Skeletal muscle tissue (tissue), 5 donors: Measurements from ENCODE around the gene DPF3. TPM values are rescaled to one million over a fixed set of nuclear protein-coding genes. Genes with fewer than 3 reads are reported as not detected.

ENCODE experiments used
- H3K27ac ChIP-seq: one replicate; pipeline ENCODE4 v1.7.0; 2013; ENCODE audit warnings: mild to moderate bottlenecking, low read depth, low read length, inconsistent platforms
- H3K27me3 ChIP-seq, 3 donors: one replicate each; pipeline ENCODE4 v1.7.0; 2013; ENCODE audit warnings: low read length in 3 of 3; ENCODE audit not compliant: control insufficient read depth in 3 of 3, insufficient read depth in 3 of 3
- H3K36me3 ChIP-seq, 3 donors: one replicate each; pipeline ENCODE4 v1.7.0; 2013; ENCODE audit warnings: low read length in 3 of 3; ENCODE audit not compliant: control insufficient read depth in 3 of 3, insufficient read depth in 3 of 3
- H3K4me1 ChIP-seq, 3 donors: one replicate each; pipeline ENCODE4 v1.7.0; 2013; ENCODE audit warnings: low read length in 3 of 3, mild to moderate bottlenecking in 3 of 3; ENCODE audit not compliant: control insufficient read depth in 3 of 3, insufficient read depth in 3 of 3
- H3K4me3 ChIP-seq, 3 donors: one replicate each; pipeline ENCODE4 v1.7.0; 2013; ENCODE audit warnings: low read length in 3 of 3
- H3K9ac ChIP-seq, 3 donors: one replicate each; pipeline ENCODE4 v1.7.0; 2013; ENCODE audit warnings: low read length in 3 of 3, mild to moderate bottlenecking in 3 of 3, moderate library complexity in 2 of 3, low read depth in 1 of 3
- H3K9me3 ChIP-seq, 3 donors: one replicate each; pipeline ENCODE4 v1.7.0; 2013; ENCODE audit warnings: low read length in 3 of 3; ENCODE audit not compliant: control insufficient read depth in 3 of 3
- small RNA-seq: library from RNA; depleted of rRNA; stranded (forward); fragments of <200 nt; gene quantifications from one replicate; pipeline ENCODE3, GENCODE V24; 2014
- total RNA-seq: library from RNA; depleted of rRNA; stranded (reverse); fragments of >200 nt; gene quantifications from one replicate; pipeline ENCODE4 v1.2.3, GENCODE V29; 2014
- donor health status: Osteomylitis.

The DPF3 gene
- total RNA-seq, 1 donor from 2014 or later = 1.6 TPM

DNA sequence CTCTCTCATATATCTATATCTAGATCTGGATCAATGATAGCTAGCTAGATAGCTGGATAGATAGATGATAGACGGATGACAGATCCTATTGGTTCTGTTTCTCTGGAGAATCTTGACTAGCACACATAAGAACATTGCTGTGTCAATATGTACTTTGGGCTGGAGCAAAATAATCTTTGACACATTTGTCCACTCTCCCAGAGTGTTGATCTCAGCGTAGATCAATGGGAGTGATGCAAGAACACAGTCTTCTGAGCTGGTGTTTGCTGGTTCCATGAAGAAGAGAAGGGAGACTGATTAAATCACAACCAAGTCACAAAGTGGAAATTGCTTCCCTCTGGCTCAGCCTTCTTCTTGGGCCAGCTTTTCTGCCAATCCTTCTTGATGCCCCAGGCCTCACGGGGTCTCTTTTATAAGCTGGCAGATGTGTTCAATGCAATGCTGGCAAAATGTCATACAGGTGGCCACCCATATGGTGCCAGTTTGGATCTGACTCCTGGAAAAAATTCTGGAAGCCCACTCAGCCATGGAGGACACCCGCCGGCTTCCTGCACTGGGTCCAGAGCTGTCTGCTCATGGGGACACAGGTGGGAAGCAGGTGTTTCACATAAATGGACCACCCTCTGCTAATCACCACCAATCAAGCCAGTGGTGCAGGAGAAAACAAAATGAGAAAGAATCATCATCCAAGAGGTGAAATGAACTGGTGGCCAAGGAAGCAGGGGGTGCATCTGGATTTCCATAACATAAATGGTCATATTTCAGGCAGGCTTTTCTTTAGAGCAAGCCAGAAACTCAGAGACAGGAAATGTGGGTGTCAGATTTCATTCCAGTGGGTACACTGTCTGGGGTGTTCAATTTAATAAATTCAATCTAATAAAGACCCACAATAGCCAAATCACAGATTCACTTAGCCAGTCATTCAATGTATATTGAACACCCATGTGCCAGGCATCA lies 310.3 kb downstream of the DPF3 start:
- no peak overlapping the region for H3K27ac ChIP-seq
- no peaks in the 10 kb centered on the region for H3K9me3 ChIP-seq
- H3K4me3 ChIP-seq = no peak overlapping the region
- H3K4me1 ChIP-seq = no peaks in the 10 kb centered on the region
- no peak overlapping the region for H3K9ac ChIP-seq
- H3K27me3 ChIP-seq = no peaks in the 10 kb centered on the region
- no peaks in the 10 kb centered on the region for H3K36me3 ChIP-seq

DNA sequence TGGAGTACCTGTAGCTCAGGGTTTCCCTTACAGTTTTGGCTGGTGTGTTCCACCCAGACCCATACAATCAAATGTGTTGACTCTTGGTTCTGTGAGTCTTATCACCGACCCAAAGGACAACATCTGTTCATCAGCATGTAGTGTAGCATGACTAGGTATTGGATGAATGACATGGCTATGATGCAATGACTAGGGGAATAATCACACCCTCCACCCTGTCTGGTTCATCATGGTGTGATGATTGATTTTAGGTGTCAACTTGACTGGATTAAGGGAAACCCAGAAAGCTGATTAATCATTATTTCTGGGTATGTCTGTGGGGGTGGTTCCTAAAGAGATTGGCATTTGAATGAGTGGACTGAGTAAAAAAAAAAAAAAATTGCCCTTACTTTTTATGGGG lies 311.3 kb downstream of the DPF3 start:
- Histone ChIP-seq H3K27me3 (no peaks in the 10 kb centered on the region), H3K36me3 (no peaks in the 10 kb centered on the region), H3K4me1 (no peaks in the 10 kb centered on the region), H3K4me3 (no peak overlapping the region), H3K9ac (no peak overlapping the region), H3K27ac (no peak overlapping the region), H3K9me3 (no peaks in the 10 kb centered on the region)

DNA sequence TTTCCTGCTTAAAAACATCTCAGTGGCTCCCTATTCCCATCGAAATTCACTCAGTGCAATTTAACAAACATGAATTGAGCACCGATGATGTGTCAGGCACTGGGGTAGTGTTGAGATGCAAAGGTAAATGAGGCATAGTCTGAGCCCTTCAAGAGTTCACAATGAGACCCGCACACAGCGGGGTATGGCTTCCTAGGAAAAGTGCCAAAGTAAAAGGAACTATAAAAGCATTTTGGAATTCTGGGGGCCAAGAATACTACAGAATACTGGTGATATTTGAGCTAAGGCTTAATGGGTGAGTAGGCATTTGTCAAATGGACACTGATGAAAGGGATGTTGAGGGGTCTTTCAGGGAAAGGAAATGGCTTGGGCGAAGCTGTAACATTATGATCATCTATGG lies 315.4 kb downstream of the DPF3 start:
- H3K27ac ChIP-seq = no peak overlapping the region
- no peaks in the 10 kb centered on the region for H3K36me3 ChIP-seq
- H3K4me1 ChIP-seq = peaks cover 0 to 5% (median 5%) of the 10 kb centered on the region in 3 donors
- H3K4me3 ChIP-seq = no peak overlapping the region
- peaks cover 0 to 2% (median 0%) of the 10 kb centered on the region in 3 donors for H3K27me3 ChIP-seq
- H3K9me3 ChIP-seq = no peaks in the 10 kb centered on the region
- no peak overlapping the region for H3K9ac ChIP-seq

DNA sequence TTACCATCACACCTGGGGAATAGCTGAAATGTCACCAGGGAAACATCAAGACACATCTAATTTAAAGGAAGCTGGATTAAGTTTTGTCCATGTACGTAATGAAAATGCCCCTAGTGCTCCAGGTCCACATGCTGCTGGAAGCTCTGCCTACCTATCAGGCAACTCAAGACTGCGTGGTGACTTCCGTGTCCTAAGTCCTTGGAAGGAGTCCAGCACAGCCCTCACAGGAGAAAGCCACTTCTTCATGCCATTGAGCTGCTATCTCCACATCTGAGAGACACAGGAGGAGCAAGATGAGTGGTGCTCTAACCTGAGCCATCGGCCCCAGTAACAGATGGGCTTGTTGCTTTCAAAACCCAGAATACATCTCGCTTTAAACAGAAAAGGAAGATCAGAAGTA lies 316.4 kb downstream of the DPF3 start:
- Histone ChIP-seq H3K4me1 (peaks cover 0 to 5% (median 5%) of the 10 kb centered on the region in 3 donors), H3K36me3 (no peaks in the 10 kb centered on the region), H3K27me3 (peaks cover 0 to 2% (median 0%) of the 10 kb centered on the region in 3 donors), H3K27ac (no peak overlapping the region), H3K9ac (no peak overlapping the region), H3K4me3 (no peak overlapping the region), H3K9me3 (no peaks in the 10 kb centered on the region)

DNA sequence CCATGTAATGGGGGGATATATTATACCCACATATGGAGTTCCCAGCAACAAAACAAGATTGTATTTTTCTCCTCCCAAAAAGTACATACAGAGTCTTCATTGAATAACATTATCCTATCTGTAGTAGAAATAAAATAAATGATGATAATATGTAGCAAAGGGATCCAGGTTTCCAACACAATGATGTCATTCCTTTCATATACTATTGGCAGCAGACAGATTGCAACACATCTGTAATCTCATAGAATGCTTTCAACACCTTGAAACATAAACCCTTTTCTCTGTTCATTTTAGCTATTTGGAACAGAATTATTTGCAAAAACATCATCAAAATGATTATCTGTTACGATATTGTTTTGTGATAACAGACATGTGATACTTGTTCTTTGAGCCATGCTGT lies 317.6 kb downstream of the DPF3 start:
- Histone ChIP-seq H3K27me3 (peaks cover 0 to 2% (median 0%) of the 10 kb centered on the region in 3 donors), H3K9me3 (no peaks in the 10 kb centered on the region), H3K36me3 (no peaks in the 10 kb centered on the region), H3K4me3 (no peak overlapping the region), H3K27ac (no peak overlapping the region), H3K9ac (no peak overlapping the region), H3K4me1 (peaks cover 0 to 5% (median 5%) of the 10 kb centered on the region in 3 donors)

DNA sequence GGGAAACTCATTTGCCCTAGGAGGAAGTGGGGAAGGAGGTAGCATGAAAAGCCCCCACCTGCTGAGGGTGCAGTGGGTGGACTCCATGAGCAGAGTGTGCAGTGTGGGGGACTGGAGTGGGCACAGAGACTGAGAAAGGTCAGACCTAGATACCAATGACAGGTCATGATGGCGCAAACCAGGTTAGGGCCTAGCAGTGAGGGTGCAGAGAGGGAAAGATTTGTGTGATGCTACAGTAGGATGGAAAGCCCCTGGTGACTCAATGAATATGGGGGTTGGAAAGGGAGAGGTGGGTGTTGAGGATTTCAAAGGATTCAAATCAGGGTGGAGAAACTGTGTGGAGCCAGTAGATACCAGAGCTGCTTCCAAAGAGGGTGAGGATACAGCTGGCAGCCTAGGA lies 319.2 kb downstream of the DPF3 start:
- H3K9ac ChIP-seq = no peak overlapping the region
- H3K4me1 ChIP-seq = peaks cover 0 to 5% (median 5%) of the 10 kb centered on the region in 3 donors
- H3K4me3 ChIP-seq = no peak overlapping the region
- no peaks in the 10 kb centered on the region for H3K36me3 ChIP-seq
- H3K27me3 ChIP-seq = peaks cover 0 to 2% (median 0%) of the 10 kb centered on the region in 3 donors
- H3K27ac ChIP-seq = no peak overlapping the region
- H3K9me3 ChIP-seq = no peaks in the 10 kb centered on the region

DNA sequence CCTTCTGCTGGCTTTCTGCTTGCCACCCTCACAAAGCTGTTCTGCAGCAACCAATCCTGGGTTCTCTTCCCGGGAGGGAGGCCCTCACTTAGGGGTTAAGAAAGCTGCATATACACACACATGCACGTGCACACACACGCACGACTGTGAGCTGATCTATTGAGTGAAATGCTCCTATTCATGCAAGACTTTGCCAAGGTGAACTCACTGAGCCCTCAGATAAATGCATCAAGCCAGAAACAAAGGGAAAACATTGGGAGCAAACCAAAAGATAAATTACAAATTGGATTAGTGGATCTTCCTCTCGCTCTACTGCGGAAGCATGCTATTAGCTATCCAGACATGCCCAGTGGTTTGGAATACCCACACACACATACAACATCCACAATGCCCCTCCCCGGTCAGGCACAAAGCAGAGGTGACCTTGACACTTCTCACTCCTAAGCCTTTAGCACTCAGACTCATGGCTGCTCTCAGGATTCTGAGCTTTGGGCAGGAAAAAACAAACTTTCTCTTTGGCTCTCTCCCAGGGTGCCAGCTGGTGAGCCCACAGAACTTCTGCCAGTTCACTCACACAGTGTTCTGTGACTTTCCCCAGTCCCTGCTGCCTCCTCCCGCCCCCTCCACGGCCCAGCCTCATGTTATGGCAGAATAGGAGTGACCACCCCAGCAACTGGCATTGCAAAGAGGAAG lies 320.0 kb downstream of the DPF3 start:
- Histone ChIP-seq H3K4me3 (no peak overlapping the region), H3K4me1 (peaks cover 0 to 5% (median 5%) of the 10 kb centered on the region in 3 donors), H3K9ac (no peak overlapping the region), H3K9me3 (no peaks in the 10 kb centered on the region), H3K27me3 (peaks cover 0 to 2% (median 0%) of the 10 kb centered on the region in 3 donors), H3K36me3 (no peaks in the 10 kb centered on the region), H3K27ac (no peak overlapping the region)

Small RNAs within 50 kb of the gene (small RNA-seq; reads per million reads assigned to genes)
- gene RF00019 = not detected

Other genes starting within 250 kb of the DPF3 start
- 11.5 TPM for gene DCAF4, start 32.4 kb upstream of the DPF3 start, total RNA-seq
- 11.5 TPM for gene ZFYVE1, start 133.0 kb upstream of the DPF3 start, total RNA-seq
- gene RBM25, start 164.4 kb upstream of the DPF3 start, total RNA-seq = 19.3 TPM
- 35.0 TPM for gene PSEN1, start 242.4 kb upstream of the DPF3 start, total RNA-seq